HuH-7 (cell line): Measurements from ENCODE around the gene GSG1L.

ENCODE experiments used
- DNase-seq: peaks from one replicate; pipeline ENCODE4 v3.0.0; 2011; ENCODE audit warnings: low spot score

GSG1L gene

GRCh38 chr16:28091656-28092055, 28.1 kb upstream of the GSG1L start:
- DNase-seq = no peak

- no peak for DNase-seq
Measured at GRCh38 chr16:28090646-28091377, 27.3 kb upstream of the GSG1L start.

GRCh38 chr16:28089992-28090365, 26.5 kb upstream of the GSG1L start:
- DNase-seq = no peak

- DNase-seq = no peak
Measured at GRCh38 chr16:28089205-28089991, 25.9 kb upstream of the GSG1L start.

- DNase-seq = no peak
Measured at GRCh38 chr16:28087675-28088300, 24.3 kb upstream of the GSG1L start.

GRCh38 chr16:28087140-28087660, 23.7 kb upstream of the GSG1L start:
- DNase-seq = no peak

GRCh38 chr16:28086186-28087139, 22.9 kb upstream of the GSG1L start:
- no peak for DNase-seq

GRCh38 chr16:28085389-28086171, 22.1 kb upstream of the GSG1L start:
- DNase-seq = no peak

- DNase-seq = no peak
Measured at GRCh38 chr16:28084209-28084608, 20.7 kb upstream of the GSG1L start.

GRCh38 chr16:28082624-28083023, 19.1 kb upstream of the GSG1L start:
- DNase-seq = no peak

GRCh38 chr16:28081391-28081968, 18.0 kb upstream of the GSG1L start:
- no peak for DNase-seq

- no peak for DNase-seq
Measured at GRCh38 chr16:28078261-28078660, 14.7 kb upstream of the GSG1L start.

GRCh38 chr16:28073836-28074235, 10.3 kb upstream of the GSG1L start:
- DNase-seq = no peak

GRCh38 chr16:28072087-28072486, 8.6 kb upstream of the GSG1L start:
- DNase-seq = no peak

- no peak for DNase-seq
Measured at GRCh38 chr16:28069971-28070794, 6.7 kb upstream of the GSG1L start.

GRCh38 chr16:28068976-28069375, 5.5 kb upstream of the GSG1L start:
- no peak for DNase-seq

- DNase-seq = no peak
Measured at GRCh38 chr16:28067604-28068379, 4.3 kb upstream of the GSG1L start.

- no peak for DNase-seq
Measured at GRCh38 chr16:28064706-28065249, 1.3 kb upstream of the GSG1L start.

- DNase-seq = no peak
Measured at GRCh38 chr16:28064150-28064549, 636 bp upstream of the GSG1L start.
